HEK293 (cell line): ENCODE results near the gene NEK10.

Experiments
- CTCF ChIA-PET: fragments of 350-600 bp; formaldehyde crosslinking; extraction: SDS; loops from one replicate; lab custom pipeline; 2021; ENCODE audit warnings: antibody characterized with exemption; lab: Yijun Ruan, JAX
- POLR2A ChIA-PET: fragments of 300-600 bp; formaldehyde crosslinking; extraction: SDS; loops from one replicate; lab custom pipeline; 2020; ENCODE audit warnings: antibody characterized with exemption, inconsistent platforms; lab: Yijun Ruan, JAX
- H3K27ac ChIP-seq: fragments of 200-500 bp; sonication (Bioruptor generic); 2 replicates; pipeline ENCODE4 v1.5.1; 2014; ENCODE audit warnings: low read depth, low read length, control low read depth, inconsistent platforms; ENCODE audit errors: extremely low read depth
- H3K36me3 ChIP-seq, 2 experiments: fragments of 200-500 bp in 1 of 2; sonication (Bioruptor generic) in 1 of 2; 1 replicate in 1 of 2; 2 replicates in 1 of 2; pipeline ENCODE4 v1.5.1; 2014 to 2017; ENCODE audit warnings: inconsistent platforms in 2 of 2, low read length in 2 of 2; ENCODE audit not compliant: control insufficient read depth in 2 of 2, insufficient read depth in 1 of 2
- H3K4me1 ChIP-seq: fragments of 200-500 bp; sonication (Bioruptor generic); 2 replicates; pipeline ENCODE4 v1.5.1; 2014; ENCODE audit warnings: mild to moderate bottlenecking, low read length, inconsistent platforms; ENCODE audit not compliant: control insufficient read depth, insufficient read depth
- H3K4me3 ChIP-seq: 2 replicates; pipeline ENCODE4 v1.5.1; 2011; ENCODE audit warnings: low read depth, mild to moderate bottlenecking, control low read depth, low read length, moderate library complexity
- H3K9me3 ChIP-seq: fragments of 200-500 bp; sonication (Bioruptor generic); 2 replicates; pipeline ENCODE4 v1.5.1; 2014; ENCODE audit warnings: low read depth, low read length, inconsistent platforms; ENCODE audit not compliant: control insufficient read depth, insufficient read depth
- BCL11A ChIP-seq: fragments of 450-650 bp; formaldehyde crosslinking; IDR thresholded peaks from 2 replicates; pipeline ENCODE4 v1.5.1; 2016; ENCODE audit warnings: low read depth, missing biosample characterization, missing genetic modification characterization
- BCL6B ChIP-seq: fragments of 450-650 bp; formaldehyde crosslinking; IDR thresholded peaks from 2 replicates; pipeline ENCODE4 v1.5.1; 2017; ENCODE audit warnings: missing biosample characterization, missing genetic modification characterization
- FEZF1 ChIP-seq: fragments of 450-650 bp; formaldehyde crosslinking; IDR thresholded peaks from 2 replicates; pipeline ENCODE4 v1.5.1; 2016; ENCODE audit warnings: missing biosample characterization, missing genetic modification characterization
- GLI2 ChIP-seq: fragments of 450-650 bp; formaldehyde crosslinking; IDR thresholded peaks from 2 replicates; pipeline ENCODE4; 2017; ENCODE audit warnings: missing biosample characterization, missing genetic modification characterization, low read depth, borderline replicate concordance
- IKZF3 ChIP-seq: fragments of 450-650 bp; IDR thresholded peaks from 2 replicates; pipeline ENCODE4 v1.5.0; 2018; ENCODE audit warnings: missing biosample characterization, mild to moderate bottlenecking, missing genetic modification characterization, moderate library complexity
- KLF1 ChIP-seq: fragments of 450-650 bp; formaldehyde crosslinking; IDR thresholded peaks from 2 replicates; pipeline ENCODE4 v1.5.1; 2016; ENCODE audit warnings: missing biosample characterization, missing genetic modification characterization
- KLF9 ChIP-seq: fragments of 450-650 bp; formaldehyde crosslinking; IDR thresholded peaks from 2 replicates; pipeline ENCODE4 v1.5.1; 2016; ENCODE audit warnings: missing biosample characterization, missing genetic modification characterization, low read depth
- MZF1 ChIP-seq: fragments of 450-650 bp; formaldehyde crosslinking; IDR thresholded peaks from 2 replicates; pipeline ENCODE4 v1.5.1; 2017; ENCODE audit warnings: missing biosample characterization, missing genetic modification characterization, borderline replicate concordance
- OSR2 ChIP-seq: fragments of 450-650 bp; formaldehyde crosslinking; IDR thresholded peaks from 2 replicates; pipeline ENCODE4 v1.5.1; 2016; ENCODE audit warnings: missing biosample characterization, missing genetic modification characterization
- OVOL3 ChIP-seq: fragments of 450-650 bp; formaldehyde crosslinking; IDR thresholded peaks from 2 replicates; pipeline ENCODE4 v1.5.1; 2016; ENCODE audit warnings: missing biosample characterization, missing genetic modification characterization
- PATZ1 ChIP-seq: fragments of 450-650 bp; formaldehyde crosslinking; IDR thresholded peaks from 2 replicates; pipeline ENCODE4 v1.5.1; 2016; ENCODE audit warnings: missing biosample characterization, missing genetic modification characterization
- SETDB1 ChIP-seq: IDR thresholded peaks from one replicate; pipeline ENCODE4 v1.6.1; 2017; ENCODE audit warnings: mild to moderate bottlenecking, low read length, moderate library complexity, mixed read lengths; ENCODE audit not compliant: insufficient read length
- TCF7L2 ChIP-seq: IDR thresholded peaks from 2 replicates; pipeline ENCODE4 v1.6.1; 2011; ENCODE audit warnings: low read depth, mild to moderate bottlenecking, inconsistent platforms, low read length, moderate library complexity, borderline replicate concordance
- TRIM28 ChIP-seq: IDR thresholded peaks from 2 replicates; pipeline ENCODE4 v1.6.1; 2011; ENCODE audit warnings: low read length, control low read depth, borderline replicate concordance
- WT1 ChIP-seq: fragments of 450-650 bp; formaldehyde crosslinking; IDR thresholded peaks from 2 replicates; pipeline ENCODE4 v1.5.1; 2016; ENCODE audit warnings: missing biosample characterization, missing genetic modification characterization
- ZBTB8A ChIP-seq: fragments of 450-650 bp; formaldehyde crosslinking; IDR thresholded peaks from 2 replicates; pipeline ENCODE4 v1.5.1; 2016; ENCODE audit warnings: missing biosample characterization, missing genetic modification characterization
- ZIC2 ChIP-seq: fragments of 450-650 bp; formaldehyde crosslinking; IDR thresholded peaks from 2 replicates; pipeline ENCODE4 v1.5.1; 2016; ENCODE audit warnings: missing biosample characterization, missing genetic modification characterization
- ZNF132 ChIP-seq: fragments of 450-650 bp; formaldehyde crosslinking; IDR thresholded peaks from 2 replicates; pipeline ENCODE4 v1.5.1; 2017; ENCODE audit warnings: missing biosample characterization, missing genetic modification characterization, borderline replicate concordance
- ZNF2 ChIP-seq: fragments of 450-650 bp; formaldehyde crosslinking; IDR thresholded peaks from 2 replicates; pipeline ENCODE4 v1.5.1; 2016; ENCODE audit warnings: missing biosample characterization, missing genetic modification characterization
- ZNF23 ChIP-seq: fragments of 450-650 bp; formaldehyde crosslinking; IDR thresholded peaks from 2 replicates; pipeline ENCODE4 v1.5.1; 2016; ENCODE audit warnings: missing biosample characterization, missing genetic modification characterization, borderline replicate concordance
- ZNF239 ChIP-seq: fragments of 450-650 bp; formaldehyde crosslinking; IDR thresholded peaks from 2 replicates; pipeline ENCODE4 v1.5.1; 2016; ENCODE audit warnings: missing biosample characterization, missing genetic modification characterization
- ZNF24 ChIP-seq: fragments of 450-650 bp; formaldehyde crosslinking; IDR thresholded peaks from 2 replicates; pipeline ENCODE4 v1.5.1; 2016; ENCODE audit warnings: missing biosample characterization, missing genetic modification characterization
- ZNF324 ChIP-seq: fragments of 450-650 bp; formaldehyde crosslinking; IDR thresholded peaks from 2 replicates; pipeline ENCODE4 v1.5.1; 2016; ENCODE audit warnings: missing biosample characterization, missing genetic modification characterization
- ZNF335 ChIP-seq: fragments of 450-650 bp; formaldehyde crosslinking; conservative IDR thresholded peaks from 2 replicates; pipeline ENCODE4 v1.5.1; 2016; ENCODE audit warnings: missing biosample characterization, missing genetic modification characterization
- ZNF394 ChIP-seq: fragments of 450-650 bp; formaldehyde crosslinking; IDR thresholded peaks from 2 replicates; pipeline ENCODE4 v1.5.1; 2016; ENCODE audit warnings: missing biosample characterization, missing genetic modification characterization, mild to moderate bottlenecking, moderate library complexity, borderline replicate concordance
- ZNF549 ChIP-seq: fragments of 450-650 bp; IDR thresholded peaks from 2 replicates; pipeline ENCODE4 v1.5.1; 2018; ENCODE audit warnings: missing biosample characterization, missing genetic modification characterization, mild to moderate bottlenecking, inconsistent platforms, moderate library complexity
- ZNF629 ChIP-seq: fragments of 450-650 bp; formaldehyde crosslinking; IDR thresholded peaks from 2 replicates; pipeline ENCODE4 v1.5.1; 2017; ENCODE audit warnings: missing biosample characterization, missing genetic modification characterization
- ZNF843 ChIP-seq: fragments of 450-650 bp; formaldehyde crosslinking; IDR thresholded peaks from 2 replicates; pipeline ENCODE4 v1.5.1; 2016; ENCODE audit warnings: missing biosample characterization, missing genetic modification characterization
- ZXDB ChIP-seq: fragments of 450-650 bp; formaldehyde crosslinking; IDR thresholded peaks from 2 replicates; pipeline ENCODE4 v1.5.1; 2016; ENCODE audit warnings: missing biosample characterization, missing genetic modification characterization

NEK10 gene

GRCh38 chr3:27360113-27361078, 8.8 kb downstream of the NEK10 start:
- H3K4me3 ChIP-seq, result no peak overlapping the region
- POLR2A ChIA-PET, result no interaction called here
- CTCF ChIA-PET, result no interaction called here
- peaks cover 4% of the 10 kb centered on the region for H3K4me1 ChIP-seq
- H3K9me3 ChIP-seq, result no peaks in the 10 kb centered on the region
- H3K36me3 ChIP-seq, result no peaks in the 10 kb centered on the region
- peak overlapping the region; percentile 64 for H3K27ac ChIP-seq
- 0 out of 2 replicates have a peak, but pooled peaks have one; percentile 6 for TF ChIP-seq TCF7L2
- TF ChIP-seq BCL6B (tag by site-specific recombination), result 0 out of 2 replicates have a peak, but pooled peaks have one; percentile 45
- TF ChIP-seq ZNF335 (tag by site-specific recombination), result peak; percentile 26; the same call in 1 of the 2 replicates
- TF ChIP-seq ZIC2 (tag by site-specific recombination), result peak; percentile 57
- peak; percentile 59; the same call in 1 of the 2 replicates for TF ChIP-seq ZNF24 (tag by site-specific recombination)
- no peak for TF ChIP-seq BCL11A
- TF ChIP-seq ZNF23, result no peak
- TF ChIP-seq FEZF1, result peak; percentile 64
- peak; percentile 55; the same call in 1 of the 2 replicates for TF ChIP-seq TRIM28
- 0 out of 2 replicates have a peak, but pooled peaks have one; percentile 21 for TF ChIP-seq PATZ1 (tag by site-specific recombination)
- TF ChIP-seq ZNF843, result peak; percentile 51
- TF ChIP-seq SETDB1, result no peak
- 0 out of 2 replicates have a peak, but pooled peaks have one; percentile 36 for TF ChIP-seq ZNF324 (tag by site-specific recombination)
- TF ChIP-seq OVOL3, result no peak
- no peak for TF ChIP-seq ZNF394
- TF ChIP-seq KLF1 (tag by site-specific recombination), result no peak
- no peak for TF ChIP-seq ZNF132 (tag by site-specific recombination)
- TF ChIP-seq ZBTB8A, result peak; percentile 17; the same call in 1 of the 2 replicates
- TF ChIP-seq ZNF629 (tag by site-specific recombination), result 0 out of 2 replicates have a peak, but pooled peaks have one; percentile 43
- peak; percentile 58; the same call in 1 of the 2 replicates for TF ChIP-seq OSR2 (tag by site-specific recombination)
- TF ChIP-seq MZF1 (tag by site-specific recombination), result peak; percentile 24; the same call in 1 of the 2 replicates
- TF ChIP-seq KLF9 (tag by site-specific recombination), result no peak
- no peak for TF ChIP-seq ZNF549
- peak; percentile 52; the same call in 1 of the 2 replicates for TF ChIP-seq WT1
- no peak for TF ChIP-seq ZNF2 (tag by site-specific recombination)
- TF ChIP-seq ZNF239, result no peak
- no peak; the same call in 1 of the 2 replicates for TF ChIP-seq ZXDB (tag by site-specific recombination)
- TF ChIP-seq IKZF3 (tag by site-specific recombination), result peak; percentile 37; the same call in 1 of the 2 replicates
- no peak; the same call in 1 of the 2 replicates for TF ChIP-seq GLI2
